Type B pancreatic cell (in vitro differentiated cells): ENCODE data around the gene SLC38A2. TPM values are rescaled to one million over a fixed set of nuclear protein-coding genes. Genes with fewer than 3 reads are reported as not detected.
"Not testable (repeated sequence)": the region's sequence is repeated elsewhere in the genome, so short reads cannot be mapped to it uniquely, and the experiment has no call there.

ENCODE experiments used
- DNase-seq: peaks from one replicate; pipeline ENCODE4 v3.0.0; 2021; ENCODE audit warnings: mixed read lengths; ENCODE audit not compliant: unreplicated experiment; ENCODE audit errors: extremely low spot score
- H3K27ac Mint-ChIP-seq: 2 replicates; pipeline ENCODE4 v1.8.0; 2021; ENCODE audit warnings: mild to moderate bottlenecking, mixed read lengths
- H3K27me3 Mint-ChIP-seq: 2 replicates; pipeline ENCODE4 v1.8.0; 2021; ENCODE audit warnings: mixed read lengths
- H3K36me3 Mint-ChIP-seq: 2 replicates; pipeline ENCODE4 v1.8.0; 2021; ENCODE audit warnings: mixed read lengths
- H3K4me1 Mint-ChIP-seq: one replicate; pipeline ENCODE4 v1.8.0; 2021; ENCODE audit warnings: mixed read lengths; ENCODE audit not compliant: unreplicated experiment
- H3K4me3 Mint-ChIP-seq: 2 replicates; pipeline ENCODE4 v1.8.0; 2021; ENCODE audit warnings: mild to moderate bottlenecking, mixed read lengths
- H3K9me3 Mint-ChIP-seq: 2 replicates; pipeline ENCODE4 v1.8.0; 2021; ENCODE audit warnings: mixed read lengths
- total RNA-seq: library from RNA; stranded (reverse); gene quantifications from 2 replicates; pipeline ENCODE4 v1.2.1, GENCODE V29; 2021; ENCODE audit warnings: low replicate concordance
- TF ChIP-seq, protein P1 (sequence below): fragments of 200-600 bp; sonication (generic); conservative IDR thresholded peaks from 2 replicates; pipeline ENCODE4 v1.5.0; 2021; ENCODE audit warnings: antibody characterized with exemption, mild to moderate bottlenecking

Gene SLC38A2
- total RNA-seq, 1 donor from 2014 or later, result 204 TPM

DNA sequence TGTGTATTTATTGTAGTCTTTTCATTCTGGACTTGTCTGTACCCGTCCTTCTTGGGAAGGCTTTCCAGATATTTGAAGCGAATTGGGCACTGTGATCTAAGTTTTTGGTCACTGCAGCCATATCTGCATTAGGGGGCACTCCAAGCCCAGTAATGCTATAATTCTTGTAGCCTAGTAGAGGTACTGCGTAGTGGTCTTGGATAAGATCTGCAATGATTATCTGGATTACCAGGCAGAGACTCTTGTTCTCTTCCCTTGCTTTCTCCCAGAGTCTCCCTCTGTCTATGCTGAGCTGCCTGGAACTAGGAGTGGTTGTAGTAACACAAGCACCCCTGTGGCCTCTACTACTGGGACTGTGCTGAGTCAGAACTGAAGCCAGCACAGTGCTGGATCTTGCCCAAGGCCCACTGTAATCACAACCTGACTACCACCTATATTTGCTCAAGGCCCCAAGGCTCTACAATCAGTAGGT is 30.0 kb downstream of the SLC38A2 start:
- Mint-ChIP-seq H3K9me3 (peaks cover 9% of the 10 kb centered on the region), H3K4me1 (no peaks in the 10 kb centered on the region), H3K4me3 (no peak overlapping the region), H3K27me3 (no peaks in the 10 kb centered on the region), H3K36me3 (no peaks in the 10 kb centered on the region), H3K27ac (no peak overlapping the region)
- no peak for DNase-seq
- TF ChIP-seq, protein P1, sequence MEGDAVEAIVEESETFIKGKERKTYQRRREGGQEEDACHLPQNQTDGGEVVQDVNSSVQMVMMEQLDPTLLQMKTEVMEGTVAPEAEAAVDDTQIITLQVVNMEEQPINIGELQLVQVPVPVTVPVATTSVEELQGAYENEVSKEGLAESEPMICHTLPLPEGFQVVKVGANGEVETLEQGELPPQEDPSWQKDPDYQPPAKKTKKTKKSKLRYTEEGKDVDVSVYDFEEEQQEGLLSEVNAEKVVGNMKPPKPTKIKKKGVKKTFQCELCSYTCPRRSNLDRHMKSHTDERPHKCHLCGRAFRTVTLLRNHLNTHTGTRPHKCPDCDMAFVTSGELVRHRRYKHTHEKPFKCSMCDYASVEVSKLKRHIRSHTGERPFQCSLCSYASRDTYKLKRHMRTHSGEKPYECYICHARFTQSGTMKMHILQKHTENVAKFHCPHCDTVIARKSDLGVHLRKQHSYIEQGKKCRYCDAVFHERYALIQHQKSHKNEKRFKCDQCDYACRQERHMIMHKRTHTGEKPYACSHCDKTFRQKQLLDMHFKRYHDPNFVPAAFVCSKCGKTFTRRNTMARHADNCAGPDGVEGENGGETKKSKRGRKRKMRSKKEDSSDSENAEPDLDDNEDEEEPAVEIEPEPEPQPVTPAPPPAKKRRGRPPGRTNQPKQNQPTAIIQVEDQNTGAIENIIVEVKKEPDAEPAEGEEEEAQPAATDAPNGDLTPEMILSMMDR, result peak; percentile 67

DNA sequence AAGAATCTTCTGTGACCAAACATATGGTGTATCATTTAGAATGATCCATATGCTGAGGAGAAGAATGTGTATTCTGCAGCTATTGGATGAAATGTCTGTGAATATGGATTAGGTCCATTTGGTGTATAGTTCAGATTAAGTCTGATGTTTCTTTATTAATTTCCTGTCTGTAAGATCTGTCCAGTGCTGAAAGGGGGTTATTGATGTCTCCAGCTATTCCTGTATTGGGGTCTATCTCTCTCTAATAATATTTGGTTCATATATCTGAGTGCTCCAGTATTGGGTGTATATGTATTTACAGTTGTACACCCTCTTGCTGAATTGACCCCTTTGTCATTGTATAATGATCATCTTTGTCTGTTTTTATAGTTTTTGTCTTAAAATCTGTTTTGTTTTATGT is 33.5 kb downstream of the SLC38A2 start:
- TF ChIP-seq, protein P1, result no peak
- H3K27me3 Mint-ChIP-seq, result no peaks in the 10 kb centered on the region
- H3K9me3 Mint-ChIP-seq, result peaks cover 13% of the 10 kb centered on the region
- H3K4me3 Mint-ChIP-seq, result no peak overlapping the region
- H3K4me1 Mint-ChIP-seq, result no peaks in the 10 kb centered on the region
- no peaks in the 10 kb centered on the region for H3K36me3 Mint-ChIP-seq
- H3K27ac Mint-ChIP-seq, result no peak overlapping the region
- DNase-seq, result no peak

DNA sequence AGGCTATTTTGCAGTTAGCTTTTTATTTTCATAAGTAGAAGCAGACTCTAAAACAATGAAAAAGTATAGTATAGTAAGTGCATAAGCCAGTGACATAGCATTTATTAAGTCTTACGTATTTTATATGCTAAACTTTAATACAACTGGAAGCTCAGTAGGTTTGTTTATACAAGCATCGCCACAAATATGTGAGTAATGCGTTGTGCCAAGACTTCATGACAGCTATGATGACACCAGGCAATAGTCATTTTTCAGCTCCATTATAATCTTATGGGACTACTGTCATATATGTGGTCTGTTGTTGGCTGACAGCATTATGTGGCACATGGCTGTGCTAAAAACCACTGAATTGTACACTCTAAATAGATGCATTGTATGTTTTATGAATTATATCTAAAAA is 40.3 kb downstream of the SLC38A2 start:
- H3K27ac Mint-ChIP-seq, result no peak overlapping the region
- no peak for DNase-seq
- H3K9me3 Mint-ChIP-seq, result peaks cover 9% of the 10 kb centered on the region
- H3K4me3 Mint-ChIP-seq, result no peak overlapping the region
- TF ChIP-seq, protein P1, result no peak
- no peaks in the 10 kb centered on the region for H3K36me3 Mint-ChIP-seq
- no peaks in the 10 kb centered on the region for H3K27me3 Mint-ChIP-seq
- no peaks in the 10 kb centered on the region for H3K4me1 Mint-ChIP-seq

DNA sequence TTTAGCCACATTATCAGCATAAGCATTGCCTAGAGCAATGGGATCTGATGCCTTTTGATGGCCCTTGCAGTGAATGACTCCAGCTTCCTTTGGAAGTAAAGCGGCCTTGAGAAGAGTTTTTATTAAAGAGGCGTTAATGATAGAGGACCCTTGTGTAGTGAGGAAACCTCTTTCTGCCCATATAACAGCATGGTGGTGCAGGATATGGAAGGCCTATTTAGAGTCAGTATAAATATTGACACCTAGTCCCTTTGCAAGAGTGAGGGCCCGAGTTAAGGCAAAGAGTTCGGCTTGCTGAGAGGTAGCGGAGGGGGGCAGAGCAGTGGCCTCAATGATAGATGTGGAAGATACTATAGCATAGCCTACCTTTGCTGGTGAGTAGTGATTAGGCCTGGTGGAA is 47.5 kb downstream of the SLC38A2 start:
- not testable (repeated sequence) for DNase-seq, H3K4me1 Mint-ChIP-seq, H3K27ac Mint-ChIP-seq, H3K4me3 Mint-ChIP-seq, H3K9me3 Mint-ChIP-seq, H3K27me3 Mint-ChIP-seq, H3K36me3 Mint-ChIP-seq

DNA sequence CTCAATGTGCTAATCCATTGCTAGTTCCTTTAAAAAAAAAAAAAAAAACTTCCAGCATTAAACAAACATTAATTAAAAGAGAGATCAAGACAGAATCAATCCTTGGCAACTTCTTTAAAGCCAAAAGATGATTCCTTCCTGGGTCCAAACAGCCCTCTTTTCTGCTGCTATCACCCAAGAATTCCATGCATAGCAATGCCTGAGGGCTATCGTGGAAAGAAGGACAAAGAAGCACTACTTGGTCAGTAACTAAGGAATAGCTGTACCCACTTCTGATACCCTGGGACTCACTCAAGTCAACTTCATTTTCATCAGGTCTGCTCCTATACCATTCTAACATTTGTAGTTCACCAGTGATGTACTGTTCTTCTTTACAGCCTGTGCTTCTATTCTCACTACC is 51.8 kb downstream of the SLC38A2 start:
- no peak for DNase-seq
- TF ChIP-seq, protein P1, result no peak
- no peak overlapping the region for H3K27ac Mint-ChIP-seq
- H3K36me3 Mint-ChIP-seq, result no peaks in the 10 kb centered on the region
- H3K4me3 Mint-ChIP-seq, result no peak overlapping the region
- no peaks in the 10 kb centered on the region for H3K4me1 Mint-ChIP-seq
- H3K27me3 Mint-ChIP-seq, result no peaks in the 10 kb centered on the region
- no peaks in the 10 kb centered on the region for H3K9me3 Mint-ChIP-seq

DNA sequence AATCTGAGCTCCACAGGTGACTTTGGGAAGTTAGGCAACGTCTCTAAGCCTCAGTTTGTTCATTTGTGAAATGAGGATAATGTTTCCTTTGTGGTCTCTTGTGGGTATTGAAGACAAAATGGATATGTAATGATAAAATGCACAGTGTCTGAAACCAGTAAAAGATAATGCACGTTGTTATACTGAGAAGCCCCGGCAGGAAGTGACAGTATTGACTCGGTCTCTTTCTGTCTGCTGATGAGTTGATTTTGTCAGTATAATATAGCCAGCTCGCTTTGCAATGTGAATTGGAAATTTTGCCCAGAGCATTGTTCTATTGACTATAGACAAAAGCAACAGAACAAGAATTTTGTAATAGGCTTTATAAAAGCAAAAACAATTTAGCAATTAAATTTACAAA is 54.5 kb downstream of the SLC38A2 start:
- no peak overlapping the region for H3K27ac Mint-ChIP-seq
- DNase-seq, result no peak

More for the DNA sequence above, 54.5 kb downstream of the SLC38A2 start:
- no peaks in the 10 kb centered on the region for H3K27me3 Mint-ChIP-seq
- TF ChIP-seq, protein P1, result no peak
- no peaks in the 10 kb centered on the region for H3K36me3 Mint-ChIP-seq
- no peaks in the 10 kb centered on the region for H3K9me3 Mint-ChIP-seq
- no peaks in the 10 kb centered on the region for H3K4me1 Mint-ChIP-seq
- H3K4me3 Mint-ChIP-seq, result no peak overlapping the region

Other genes with a start within 250 kb of the SLC38A2 start
- 99.8 and 174 TPM in 2 replicates for gene SLC38A1, start 103.7 kb downstream of the SLC38A2 start, total RNA-seq